ENCODE results near the gene TAPBP.

- TF ChIP-seq, protein P1, sequence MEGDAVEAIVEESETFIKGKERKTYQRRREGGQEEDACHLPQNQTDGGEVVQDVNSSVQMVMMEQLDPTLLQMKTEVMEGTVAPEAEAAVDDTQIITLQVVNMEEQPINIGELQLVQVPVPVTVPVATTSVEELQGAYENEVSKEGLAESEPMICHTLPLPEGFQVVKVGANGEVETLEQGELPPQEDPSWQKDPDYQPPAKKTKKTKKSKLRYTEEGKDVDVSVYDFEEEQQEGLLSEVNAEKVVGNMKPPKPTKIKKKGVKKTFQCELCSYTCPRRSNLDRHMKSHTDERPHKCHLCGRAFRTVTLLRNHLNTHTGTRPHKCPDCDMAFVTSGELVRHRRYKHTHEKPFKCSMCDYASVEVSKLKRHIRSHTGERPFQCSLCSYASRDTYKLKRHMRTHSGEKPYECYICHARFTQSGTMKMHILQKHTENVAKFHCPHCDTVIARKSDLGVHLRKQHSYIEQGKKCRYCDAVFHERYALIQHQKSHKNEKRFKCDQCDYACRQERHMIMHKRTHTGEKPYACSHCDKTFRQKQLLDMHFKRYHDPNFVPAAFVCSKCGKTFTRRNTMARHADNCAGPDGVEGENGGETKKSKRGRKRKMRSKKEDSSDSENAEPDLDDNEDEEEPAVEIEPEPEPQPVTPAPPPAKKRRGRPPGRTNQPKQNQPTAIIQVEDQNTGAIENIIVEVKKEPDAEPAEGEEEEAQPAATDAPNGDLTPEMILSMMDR (IDR thresholded peaks at IDR 0.05), result no peak
- TF ChIP-seq POLR2A (IDR thresholded peaks at IDR 0.05), result no peak
These were observed 35.1 kb downstream of the TAPBP start for GRCh38 chr6:33278810-33279209.

All from Peyer's patch (tissue), 4 donors.